NCI-H2196 treated with DMSO at 0.1 percent for 48 hours (cell line): ENCODE measurements around the gene FPGS.
A peak's percentile ranks its signal among the peaks of the same experiment; 100 is the strongest.
"Not testable (repeated sequence)": the region's sequence is repeated elsewhere in the genome, so short reads cannot be mapped to it uniquely, and the experiment has no call there.

Experiments
- DNase-seq: peaks from one replicate; lab custom pipeline; 2025; ENCODE audit not compliant: unreplicated experiment; lab: John Stamatoyannopoulos, UW

FPGS gene

GRCh38 chr9:127802576-127803443 lies at the start of gene FPGS:
Gene FPGS (plus strand): TSS chr9:127802882. CDS start chr9:127802925, 43 bp downstream.
- DNase-seq, result peak; percentile 70

DNA sequence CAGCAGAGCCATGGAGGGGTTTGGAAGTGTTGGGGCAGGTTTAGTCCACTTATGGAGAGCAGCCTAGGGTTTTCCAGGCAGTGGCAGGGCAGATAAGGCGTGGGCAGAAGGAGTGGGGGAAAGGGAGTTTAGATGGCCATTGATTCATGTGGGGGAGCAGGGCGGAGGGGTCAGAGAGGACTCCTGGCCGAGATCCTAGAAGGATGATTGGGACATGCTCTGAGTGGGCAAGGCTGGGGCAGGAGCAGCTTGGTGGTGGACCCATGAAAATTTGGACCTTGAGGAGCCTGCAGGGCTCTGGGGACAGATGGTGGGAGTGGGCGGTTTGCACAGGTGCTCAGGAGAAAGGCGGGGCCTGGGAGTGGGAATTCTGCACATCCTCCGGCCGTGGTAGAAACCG lies 49.5 kb upstream of the FPGS start:
- DNase-seq, result no peak

DNA sequence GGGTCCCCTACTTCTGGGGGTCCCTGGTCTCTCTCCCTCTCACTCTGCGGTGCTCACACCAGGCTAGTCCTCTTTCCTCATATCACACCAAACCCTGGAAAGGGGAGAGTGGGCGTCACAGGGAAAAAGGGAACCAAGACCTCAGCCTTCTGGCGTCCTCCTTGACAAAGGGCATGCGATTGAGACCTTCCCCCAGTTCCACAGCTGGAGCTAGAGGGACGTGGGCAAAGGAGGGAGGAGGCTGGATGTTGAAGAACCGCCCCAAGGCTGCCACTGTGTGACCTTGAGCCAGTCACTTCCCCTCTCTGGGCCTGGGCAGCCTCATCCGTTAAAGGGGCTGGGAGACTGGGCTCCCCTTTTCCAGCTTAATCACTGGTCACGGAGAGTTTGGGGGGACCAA lies 49.1 kb upstream of the FPGS start:
- no peak for DNase-seq

- DNase-seq, result peak; percentile 20
Measured at GRCh38 chr9:127754099-127755060, 48.3 kb upstream of the FPGS start.

GRCh38 chr9:127755061-127756060 lies 47.3 kb upstream of the FPGS start:
- no peak for DNase-seq

- no peak for DNase-seq
Measured at GRCh38 chr9:127756233-127756632, 46.4 kb upstream of the FPGS start.

DNA sequence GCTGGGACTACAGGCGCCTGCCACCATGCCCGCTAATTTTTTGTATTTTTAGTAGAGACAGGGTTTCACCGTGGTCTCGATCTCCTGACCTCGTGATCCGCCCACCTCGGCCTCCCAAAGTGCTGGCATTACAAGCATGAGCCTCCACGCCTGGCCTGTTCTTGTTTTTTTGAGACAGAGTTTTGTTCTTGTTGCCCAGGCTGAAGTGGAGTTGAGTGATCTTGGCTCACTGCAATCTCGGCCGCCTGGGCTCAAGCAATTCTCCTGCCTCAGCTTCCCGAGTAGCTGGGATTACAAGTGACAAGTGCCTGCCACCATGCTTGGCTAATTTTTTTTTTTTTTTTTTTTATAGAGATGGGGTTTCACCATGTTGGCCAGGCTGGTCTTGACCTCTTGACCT lies 45.9 kb upstream of the FPGS start:
- not testable (repeated sequence) for DNase-seq

DNA sequence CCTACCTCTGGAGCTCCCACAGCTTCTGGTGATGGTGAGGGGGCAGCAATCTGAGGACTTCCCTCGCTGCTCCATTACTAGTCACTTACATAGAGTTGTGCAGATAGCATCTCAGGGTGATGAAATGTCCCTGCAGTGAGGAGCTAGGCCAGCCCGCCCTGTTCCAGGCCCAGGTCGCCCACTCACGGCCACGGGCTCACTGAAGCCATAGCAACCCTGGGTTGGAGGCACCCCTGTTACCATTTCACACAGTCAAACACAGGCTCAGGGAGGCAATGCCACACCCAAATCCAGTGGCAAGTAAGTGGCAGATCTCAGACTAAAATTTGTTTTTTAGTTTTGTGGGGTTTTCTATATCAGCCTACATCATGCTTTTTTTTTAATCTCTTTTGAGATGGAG lies 43.8 kb upstream of the FPGS start:
- DNase-seq, result no peak

GRCh38 chr9:127761061-127761460 lies 41.6 kb upstream of the FPGS start:
- DNase-seq, result no peak

DNA sequence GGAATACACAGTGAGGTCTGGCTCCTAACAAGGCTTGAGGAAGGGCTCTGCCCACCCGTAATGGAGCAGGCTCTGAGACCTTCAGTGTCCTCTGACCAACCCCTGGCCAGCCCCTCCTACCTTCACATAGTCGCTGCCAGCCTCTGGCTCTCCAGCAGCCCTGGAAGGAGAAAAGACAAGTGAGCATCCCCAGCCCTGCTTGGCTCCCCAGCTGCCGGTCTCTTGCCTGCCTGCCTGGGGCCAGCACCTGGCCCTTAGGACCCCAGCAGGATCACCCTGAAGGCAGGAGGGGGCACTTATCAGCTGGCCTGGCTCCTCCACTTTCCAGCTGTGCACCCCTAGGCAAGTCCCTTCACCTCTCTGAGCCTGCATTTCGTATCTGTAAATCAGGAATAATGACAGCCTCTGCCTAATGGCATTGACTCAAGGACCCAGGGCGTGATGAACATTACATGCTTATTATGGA lies 41.2 kb upstream of the FPGS start:
- DNase-seq, result no peak

DNA sequence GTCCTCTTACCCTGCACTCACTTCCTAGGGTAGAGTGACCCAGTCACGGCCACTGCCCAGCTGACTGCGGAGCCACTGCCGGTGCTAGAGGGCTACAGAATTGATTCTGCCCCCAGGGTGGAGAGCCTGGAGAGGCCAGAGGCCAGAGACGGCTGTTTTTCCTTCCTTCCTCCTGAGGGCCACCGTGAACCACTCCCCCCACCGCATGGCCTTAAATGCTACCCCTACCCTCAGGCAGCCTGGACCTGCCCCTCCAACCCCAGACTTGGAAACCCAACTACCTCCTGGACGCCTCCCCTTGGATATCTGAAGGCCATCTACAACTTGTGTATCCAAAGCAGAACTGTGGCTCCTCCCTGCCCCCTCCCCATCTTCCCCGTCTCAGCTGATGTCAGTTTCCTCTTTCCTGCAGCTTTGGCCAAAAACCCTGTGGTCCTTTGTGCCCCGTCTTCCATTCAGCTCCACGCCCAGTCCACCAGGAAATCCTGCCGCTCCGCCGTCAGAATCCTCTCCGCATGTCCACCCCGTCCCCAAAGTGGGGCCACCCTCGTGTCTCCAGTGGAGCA lies 40.5 kb upstream of the FPGS start:
- DNase-seq, result no peak

DNA sequence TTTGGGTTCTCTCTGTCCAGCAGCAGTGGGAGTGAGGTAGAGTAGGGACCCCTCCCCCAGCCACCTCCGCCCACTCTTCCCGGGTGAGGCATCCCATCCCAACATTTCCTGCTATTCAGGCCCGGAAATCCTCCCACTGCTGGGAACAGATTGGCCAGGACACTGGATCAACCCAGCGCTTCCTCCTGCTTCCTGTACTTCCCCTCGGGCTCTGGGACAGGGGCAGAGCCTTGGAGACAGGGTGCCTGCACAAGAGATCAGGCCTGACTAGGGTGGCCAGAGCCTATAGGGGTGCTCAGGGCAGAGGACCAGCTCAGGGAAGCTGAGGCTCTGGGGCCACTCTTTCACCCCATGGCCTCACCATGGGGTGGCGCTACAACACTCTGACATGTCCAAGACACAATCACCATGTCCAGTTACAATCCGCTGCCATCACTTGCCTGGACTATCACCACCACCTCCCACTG lies 38.7 kb upstream of the FPGS start:
- no peak for DNase-seq

DNA sequence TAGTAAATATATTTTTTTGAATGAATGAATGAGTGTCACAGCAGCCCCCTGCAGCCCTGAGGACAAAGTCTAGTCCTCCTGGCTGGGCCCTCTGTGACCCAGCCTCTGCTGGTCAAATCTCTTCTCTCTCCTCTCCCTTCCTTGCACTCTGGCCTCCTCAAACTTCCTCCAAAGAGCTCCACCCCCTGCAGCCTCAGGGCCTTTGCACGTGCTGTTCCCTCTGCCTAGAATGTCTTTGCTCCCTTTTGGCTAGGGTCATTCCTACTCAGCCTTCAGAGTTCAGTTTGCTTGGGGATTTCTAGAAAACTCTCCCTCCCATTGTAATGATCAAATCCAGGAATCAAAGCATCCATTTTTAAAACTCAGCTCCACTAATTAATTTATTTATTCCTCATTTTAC lies 37.3 kb upstream of the FPGS start:
- DNase-seq, result no peak

GRCh38 chr9:127767410-127767809 lies 35.3 kb upstream of the FPGS start:
- no peak for DNase-seq

GRCh38 chr9:127767909-127768331 lies 34.8 kb upstream of the FPGS start:
- no peak for DNase-seq

- no peak for DNase-seq
Measured at GRCh38 chr9:127768698-127769097, 34.0 kb upstream of the FPGS start.

GRCh38 chr9:127769101-127769500 lies 33.6 kb upstream of the FPGS start:
- DNase-seq, result no peak

DNA sequence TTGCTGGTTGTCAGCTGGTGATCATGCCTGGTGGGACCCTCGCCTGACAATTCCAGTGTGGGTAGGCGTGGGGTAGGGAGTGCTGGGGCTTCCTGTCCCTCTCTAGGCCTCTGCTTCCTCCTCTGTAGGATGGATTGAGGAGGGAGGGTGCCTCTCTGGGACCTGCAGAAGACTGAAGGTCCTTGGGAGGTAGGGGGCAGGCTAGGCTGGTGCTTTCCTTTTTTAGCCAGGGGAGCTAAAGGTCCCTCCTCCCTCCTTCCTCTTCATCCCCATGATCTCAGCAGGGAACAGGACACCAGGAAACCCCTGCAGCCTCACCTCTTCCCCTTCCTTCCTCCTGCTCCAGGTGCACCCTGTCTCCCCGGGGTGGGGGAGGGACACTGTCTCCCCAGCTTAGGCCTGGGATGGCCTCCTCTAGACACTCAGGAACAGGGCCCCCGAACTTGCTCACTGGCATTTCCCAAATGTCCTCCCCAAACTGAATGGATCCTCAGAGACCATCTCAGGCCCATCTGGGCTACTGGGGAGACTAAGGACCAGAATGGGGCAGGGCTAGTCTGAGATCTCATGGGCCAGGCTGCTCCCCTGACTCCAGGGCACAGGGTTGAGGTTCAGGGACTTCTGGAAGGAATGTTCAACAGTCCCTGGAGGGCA lies 32.6 kb upstream of the FPGS start:
- DNase-seq, result no peak

DNA sequence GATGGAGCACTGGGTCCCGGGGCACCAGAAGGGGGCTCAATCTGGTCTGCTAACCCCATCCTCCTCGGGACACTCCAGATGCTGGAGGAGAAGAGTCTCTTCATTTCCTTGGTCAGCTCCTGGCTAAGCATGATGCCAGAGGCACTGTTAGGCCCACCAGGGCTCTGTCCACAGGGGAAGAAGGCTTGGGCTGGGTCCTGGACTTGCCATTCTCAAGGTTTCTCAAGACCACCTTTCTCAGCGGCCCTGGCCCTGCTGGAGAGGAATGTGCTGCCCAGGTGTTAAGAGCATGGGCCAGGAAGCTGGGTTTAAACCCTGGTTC lies 32.1 kb upstream of the FPGS start:
- no peak for DNase-seq
